ENCODE data around the gene WWTR1. TPM values are rescaled to one million over a fixed set of nuclear protein-coding genes. Genes with fewer than 3 reads are reported as not detected.
A peak's percentile ranks its signal among the peaks of the same experiment; 100 is the strongest.

WWTR1 gene
- total RNA-seq, 6 experiments from 2014 or later = 41.5 to 49.7 (median 45.5) TPM

GRCh38 chr3:149534671-149535332 lies 123.0 kb downstream of the WWTR1 start:
- no peaks in the 10 kb centered on the region for H3K9me3 Mint-ChIP-seq
- peak overlapping the region; percentile 84 for H3K27ac Mint-ChIP-seq
- peak; percentile 50 for DNase-seq
- peaks cover 16% of the 10 kb centered on the region for H3K36me3 Mint-ChIP-seq (ENCODE audit: low read depth)
- H3K4me3 Mint-ChIP-seq = peak overlapping the region; percentile 84
- no peak for TF ChIP-seq CTCF (IDR thresholded peaks at IDR 0.05)
- H3K4me1 Mint-ChIP-seq (ENCODE audit: low read depth) = peaks cover 88% of the 10 kb centered on the region
- no peaks in the 10 kb centered on the region for H3K27me3 Mint-ChIP-seq (ENCODE audit: insufficient read depth)

- TF ChIP-seq CTCF (IDR thresholded peaks at IDR 0.05) = no peak
- Mint-ChIP-seq H3K4me3 (peak overlapping the region; percentile 84; the same call in 1 of the 2 replicates), H3K4me1 (ENCODE audit: low read depth) (peaks cover 85% of the 10 kb centered on the region), H3K9me3 (no peaks in the 10 kb centered on the region), H3K27me3 (ENCODE audit: insufficient read depth) (no peaks in the 10 kb centered on the region), H3K27ac (peak overlapping the region; percentile 84), H3K36me3 (ENCODE audit: low read depth) (peaks cover 16% of the 10 kb centered on the region)
- DNase-seq = no peak
Observed at GRCh38 chr3:149534082-149534481, 123.7 kb downstream of the WWTR1 start.

- H3K4me1 Mint-ChIP-seq (ENCODE audit: low read depth) = peaks cover 90% of the 10 kb centered on the region
- peaks cover 16% of the 10 kb centered on the region for H3K36me3 Mint-ChIP-seq (ENCODE audit: low read depth)
- DNase-seq = no peak
- no peaks in the 10 kb centered on the region for H3K27me3 Mint-ChIP-seq (ENCODE audit: insufficient read depth)
- H3K4me3 Mint-ChIP-seq = no peak overlapping the region
- TF ChIP-seq CTCF (IDR thresholded peaks at IDR 0.05) = no peak
- no peaks in the 10 kb centered on the region for H3K9me3 Mint-ChIP-seq
- peak overlapping the region; percentile 84; the same call in 1 of the 2 replicates for H3K27ac Mint-ChIP-seq
Observed at GRCh38 chr3:149532489-149533180, 125.2 kb downstream of the WWTR1 start.

GRCh38 chr3:149529099-149529498 lies 128.7 kb downstream of the WWTR1 start:
- Mint-ChIP-seq H3K4me3 (no peak overlapping the region), H3K27ac (peak overlapping the region; percentile 54), H3K9me3 (no peaks in the 10 kb centered on the region), H3K27me3 (ENCODE audit: insufficient read depth) (no peaks in the 10 kb centered on the region), H3K4me1 (ENCODE audit: low read depth) (peaks cover 59% of the 10 kb centered on the region), H3K36me3 (ENCODE audit: low read depth) (peaks cover 33% of the 10 kb centered on the region)
- DNase-seq = no peak
- TF ChIP-seq CTCF (IDR thresholded peaks at IDR 0.05) = no peak

- no peak for TF ChIP-seq CTCF (IDR thresholded peaks at IDR 0.05)
- Mint-ChIP-seq H3K4me3 (no peak overlapping the region), H3K27me3 (ENCODE audit: insufficient read depth) (no peaks in the 10 kb centered on the region), H3K4me1 (ENCODE audit: low read depth) (peaks cover 51% of the 10 kb centered on the region), H3K9me3 (no peaks in the 10 kb centered on the region), H3K36me3 (ENCODE audit: low read depth) (peaks cover 31% of the 10 kb centered on the region), H3K27ac (peak overlapping the region; percentile 54)
- DNase-seq = no peak
Observed at GRCh38 chr3:149528340-149528650, 129.5 kb downstream of the WWTR1 start.
